ENCODE data around the gene TMEM170B. TPM values are rescaled to one million over a fixed set of nuclear protein-coding genes. Genes with fewer than 3 reads are reported as not detected.

Gene TMEM170B
- polyA plus RNA-seq, 2 of the 4 experiments (the other 2 are of a cell fraction): 2.5 to 3.2 TPM

DNA sequence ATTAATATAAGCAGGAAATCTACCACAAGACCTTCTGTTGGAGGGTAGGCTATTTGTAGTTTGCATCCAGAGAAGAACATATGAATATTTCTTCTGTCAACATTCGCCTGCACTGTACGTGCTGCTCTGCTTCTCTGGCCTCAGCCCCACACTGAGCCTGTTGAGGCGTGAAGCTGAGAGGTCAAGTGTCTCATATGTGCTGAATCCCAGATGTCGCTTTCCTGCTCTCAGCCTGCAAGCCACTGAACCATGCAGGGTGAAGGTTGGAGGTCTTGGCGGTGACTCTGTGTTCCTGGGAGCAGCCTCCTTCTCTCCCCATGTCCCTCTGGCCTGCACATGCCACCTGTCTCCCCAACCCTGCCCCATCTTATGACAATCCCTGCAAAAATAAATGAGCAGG is 83.6 kb downstream of the TMEM170B start:
- TF ChIP-seq, protein P1, sequence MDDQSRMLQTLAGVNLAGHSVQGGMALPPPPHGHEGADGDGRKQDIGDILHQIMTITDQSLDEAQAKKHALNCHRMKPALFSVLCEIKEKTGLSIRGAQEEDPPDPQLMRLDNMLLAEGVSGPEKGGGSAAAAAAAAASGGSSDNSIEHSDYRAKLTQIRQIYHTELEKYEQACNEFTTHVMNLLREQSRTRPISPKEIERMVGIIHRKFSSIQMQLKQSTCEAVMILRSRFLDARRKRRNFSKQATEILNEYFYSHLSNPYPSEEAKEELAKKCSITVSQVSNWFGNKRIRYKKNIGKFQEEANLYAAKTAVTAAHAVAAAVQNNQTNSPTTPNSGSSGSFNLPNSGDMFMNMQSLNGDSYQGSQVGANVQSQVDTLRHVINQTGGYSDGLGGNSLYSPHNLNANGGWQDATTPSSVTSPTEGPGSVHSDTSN (IDR thresholded peaks at IDR 0.05): no peak
- TF ChIP-seq, protein P2, sequence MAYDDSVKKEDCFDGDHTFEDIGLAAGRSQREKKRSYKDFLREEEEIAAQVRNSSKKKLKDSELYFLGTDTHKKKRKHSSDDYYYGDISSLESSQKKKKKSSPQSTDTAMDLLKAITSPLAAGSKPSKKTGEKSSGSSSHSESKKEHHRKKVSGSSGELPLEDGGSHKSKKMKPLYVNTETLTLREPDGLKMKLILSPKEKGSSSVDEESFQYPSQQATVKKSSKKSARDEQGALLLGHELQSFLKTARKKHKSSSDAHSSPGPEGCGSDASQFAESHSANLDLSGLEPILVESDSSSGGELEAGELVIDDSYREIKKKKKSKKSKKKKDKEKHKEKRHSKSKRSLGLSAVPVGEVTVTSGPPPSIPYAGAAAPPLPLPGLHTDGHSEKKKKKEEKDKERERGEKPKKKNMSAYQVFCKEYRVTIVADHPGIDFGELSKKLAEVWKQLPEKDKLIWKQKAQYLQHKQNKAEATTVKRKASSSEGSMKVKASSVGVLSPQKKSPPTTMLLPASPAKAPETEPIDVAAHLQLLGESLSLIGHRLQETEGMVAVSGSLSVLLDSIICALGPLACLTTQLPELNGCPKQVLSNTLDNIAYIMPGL (CRISPR knock-in tag; IDR thresholded peaks at IDR 0.05; ENCODE audit: borderline replicate concordance): no peak
- no peak for TF ChIP-seq ZFP36 (IDR thresholded peaks at IDR 0.05; ENCODE audit: borderline replicate concordance, partially characterized antibody)
- no peak for TF ChIP-seq NPAS2 (CRISPR knock-in tag; IDR thresholded peaks at IDR 0.05; ENCODE audit: borderline replicate concordance)
- TF ChIP-seq HOXA7 (CRISPR knock-in tag; IDR thresholded peaks at IDR 0.05): no peak
- CTCF ChIA-PET: no interaction called here
- 82% methylated on average over 5 of the region's 5 CpGs for WGBS (ENCODE audit: missing lambda C conversion rate)
- Histone ChIP-seq H3K4me1 (peaks cover 4% of the 10 kb centered on the region; the same call in 1 of the 3 replicates), H3K4me2 (no peak overlapping the region), H3K9me3 (no peaks in the 10 kb centered on the region), H3K27ac (no peak overlapping the region), H3K4me3 (no peak overlapping the region)
- no peak for FAIRE-seq
- POLR2A ChIA-PET: no interaction called here
- no peak for ATAC-seq
- no peak for DNase-seq (ENCODE audit: low read depth in 1 of 2, low spot score in 1 of 2)

DNA sequence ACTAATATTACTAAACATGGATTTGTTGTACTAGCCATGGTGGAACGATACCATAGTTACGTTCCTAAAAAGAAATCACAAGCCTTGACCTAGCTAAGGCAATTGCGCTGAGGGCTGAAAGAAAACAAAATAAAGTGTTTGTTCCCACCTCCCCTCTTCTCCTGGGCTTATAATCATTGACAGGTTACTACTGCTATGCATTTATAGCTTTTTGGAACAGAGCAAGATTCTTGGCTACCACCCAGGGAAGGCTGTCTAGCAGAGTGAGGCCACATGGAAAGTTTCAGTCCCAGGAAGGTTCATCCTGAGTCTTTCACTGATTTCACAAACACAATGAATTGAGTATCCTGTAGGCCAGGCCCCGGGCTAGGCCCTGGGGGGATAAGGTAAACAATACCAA is 84.6 kb downstream of the TMEM170B start:
- Histone ChIP-seq H3K9me3 (no peaks in the 10 kb centered on the region), H3K4me3 (no peak overlapping the region), H3K4me2 (no peak overlapping the region), H3K27ac (no peak overlapping the region), H3K4me1 (no peaks in the 10 kb centered on the region)
- no peak for FAIRE-seq
- TF ChIP-seq ZFP36 (IDR thresholded peaks at IDR 0.05; ENCODE audit: borderline replicate concordance, partially characterized antibody): no peak
- no peak for TF ChIP-seq CHD4 (IDR thresholded peaks at IDR 0.05; ENCODE audit: borderline replicate concordance)
- no peak for TF ChIP-seq RNF2 (IDR thresholded peaks at IDR 0.05; ENCODE audit: borderline replicate concordance, low read depth)
- TF ChIP-seq EHF (CRISPR knock-in tag; IDR thresholded peaks at IDR 0.05): no peak
- no peak for TF ChIP-seq MYC (IDR thresholded peaks at IDR 0.05; ENCODE audit: borderline replicate concordance, low read length)
- TF ChIP-seq CHD2 (IDR thresholded peaks at IDR 0.05; ENCODE audit: low read length, partially characterized antibody): no peak
- TF ChIP-seq HOXB5 (CRISPR knock-in tag; IDR thresholded peaks at IDR 0.05): no peak
- TF ChIP-seq, protein P3, sequence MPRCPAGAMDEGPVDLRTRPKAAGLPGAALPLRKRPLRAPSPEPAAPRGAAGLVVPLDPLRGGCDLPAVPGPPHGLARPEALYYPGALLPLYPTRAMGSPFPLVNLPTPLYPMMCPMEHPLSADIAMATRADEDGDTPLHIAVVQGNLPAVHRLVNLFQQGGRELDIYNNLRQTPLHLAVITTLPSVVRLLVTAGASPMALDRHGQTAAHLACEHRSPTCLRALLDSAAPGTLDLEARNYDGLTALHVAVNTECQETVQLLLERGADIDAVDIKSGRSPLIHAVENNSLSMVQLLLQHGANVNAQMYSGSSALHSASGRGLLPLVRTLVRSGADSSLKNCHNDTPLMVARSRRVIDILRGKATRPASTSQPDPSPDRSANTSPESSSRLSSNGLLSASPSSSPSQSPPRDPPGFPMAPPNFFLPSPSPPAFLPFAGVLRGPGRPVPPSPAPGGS (IDR thresholded peaks at IDR 0.05): no peak
- TF ChIP-seq, protein P4, sequence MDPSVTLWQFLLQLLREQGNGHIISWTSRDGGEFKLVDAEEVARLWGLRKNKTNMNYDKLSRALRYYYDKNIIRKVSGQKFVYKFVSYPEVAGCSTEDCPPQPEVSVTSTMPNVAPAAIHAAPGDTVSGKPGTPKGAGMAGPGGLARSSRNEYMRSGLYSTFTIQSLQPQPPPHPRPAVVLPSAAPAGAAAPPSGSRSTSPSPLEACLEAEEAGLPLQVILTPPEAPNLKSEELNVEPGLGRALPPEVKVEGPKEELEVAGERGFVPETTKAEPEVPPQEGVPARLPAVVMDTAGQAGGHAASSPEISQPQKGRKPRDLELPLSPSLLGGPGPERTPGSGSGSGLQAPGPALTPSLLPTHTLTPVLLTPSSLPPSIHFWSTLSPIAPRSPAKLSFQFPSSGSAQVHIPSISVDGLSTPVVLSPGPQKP (IDR thresholded peaks at IDR 0.05; ENCODE audit: low read depth, low read length): no peak
- TF ChIP-seq, protein P5, sequence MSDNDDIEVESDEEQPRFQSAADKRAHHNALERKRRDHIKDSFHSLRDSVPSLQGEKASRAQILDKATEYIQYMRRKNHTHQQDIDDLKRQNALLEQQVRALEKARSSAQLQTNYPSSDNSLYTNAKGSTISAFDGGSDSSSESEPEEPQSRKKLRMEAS (IDR thresholded peaks at IDR 0.05): no peak
- TF ChIP-seq ZC3H11A (IDR thresholded peaks at IDR 0.05): no peak
- no peak for TF ChIP-seq ZNF302 (CRISPR knock-in tag; IDR thresholded peaks at IDR 0.05)
- TF ChIP-seq, protein P6, sequence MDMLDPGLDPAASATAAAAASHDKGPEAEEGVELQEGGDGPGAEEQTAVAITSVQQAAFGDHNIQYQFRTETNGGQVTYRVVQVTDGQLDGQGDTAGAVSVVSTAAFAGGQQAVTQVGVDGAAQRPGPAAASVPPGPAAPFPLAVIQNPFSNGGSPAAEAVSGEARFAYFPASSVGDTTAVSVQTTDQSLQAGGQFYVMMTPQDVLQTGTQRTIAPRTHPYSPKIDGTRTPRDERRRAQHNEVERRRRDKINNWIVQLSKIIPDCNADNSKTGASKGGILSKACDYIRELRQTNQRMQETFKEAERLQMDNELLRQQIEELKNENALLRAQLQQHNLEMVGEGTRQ (IDR thresholded peaks at IDR 0.05): no peak
- TF ChIP-seq FOSB (CRISPR knock-in tag; IDR thresholded peaks at IDR 0.05): no peak
- no peak for TF ChIP-seq POLR2AphosphoS2 (conservative IDR thresholded peaks at IDR 0.05; ENCODE audit: low read length)
- TF ChIP-seq FOXS1 (CRISPR knock-in tag; IDR thresholded peaks at IDR 0.05): no peak
- POLR2A ChIA-PET: no interaction called here
- DNase-seq (ENCODE audit: low read depth in 1 of 2, low spot score in 1 of 2): no peak
- WGBS (ENCODE audit: missing lambda C conversion rate): 86% methylated on average over 4 of the region's 4 CpGs
- no peak for ATAC-seq
- CTCF ChIA-PET: no interaction called here

Data from A549 (cell line).